ENCODE data around the gene ARFGAP3.

DNA sequence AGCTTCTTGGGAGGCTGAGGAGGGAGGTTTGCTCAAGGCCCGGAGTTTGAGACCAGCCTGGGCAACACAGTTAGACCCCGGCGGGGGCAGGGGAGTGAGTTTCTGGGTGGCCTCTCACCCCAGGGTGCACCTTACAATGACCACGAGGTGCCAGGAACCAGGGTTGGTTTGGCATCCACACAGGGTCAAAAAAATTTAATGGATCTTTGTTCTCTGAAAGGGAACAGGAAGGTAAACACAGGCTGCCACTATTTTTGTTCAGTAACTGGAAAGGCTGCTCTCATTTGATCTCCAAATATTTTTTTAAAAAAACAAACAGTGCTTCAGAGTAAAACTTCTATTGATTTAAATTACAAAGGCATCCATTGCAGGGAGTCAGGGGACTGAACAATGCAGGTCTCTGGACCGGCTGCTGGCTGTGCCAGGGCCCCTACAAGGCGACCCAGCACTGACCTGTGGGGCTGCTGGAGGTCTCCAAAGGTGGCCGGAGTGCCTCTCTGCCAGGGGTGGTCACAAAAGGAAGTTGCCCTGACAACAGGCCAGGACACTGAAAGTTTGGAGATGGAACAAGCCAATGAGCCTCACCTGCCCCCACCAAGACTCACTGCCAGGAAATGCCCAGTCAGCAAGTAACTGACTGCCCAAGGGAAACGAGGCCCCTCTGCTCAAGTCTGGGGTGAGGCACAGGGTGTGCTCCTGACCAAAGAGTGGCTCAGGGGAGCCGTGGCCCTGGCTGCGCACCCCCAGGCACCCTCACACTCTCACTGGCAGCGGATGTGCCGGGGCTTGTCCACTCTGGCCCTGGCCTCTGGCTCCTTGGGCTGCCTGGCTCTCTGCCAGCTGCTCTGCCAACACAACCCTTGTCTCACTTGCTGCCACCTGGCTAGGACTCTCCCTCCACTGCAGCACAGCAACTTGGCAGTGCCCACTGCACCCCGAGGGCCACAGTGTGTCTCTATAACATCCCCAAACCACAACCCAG, 51.8 kb downstream of the ARFGAP3 start:
- no peak for TF ChIP-seq EZH2phosphoT487 (IDR thresholded peaks at IDR 0.05; ENCODE audit: borderline replicate concordance)
- TF ChIP-seq, protein P1, sequence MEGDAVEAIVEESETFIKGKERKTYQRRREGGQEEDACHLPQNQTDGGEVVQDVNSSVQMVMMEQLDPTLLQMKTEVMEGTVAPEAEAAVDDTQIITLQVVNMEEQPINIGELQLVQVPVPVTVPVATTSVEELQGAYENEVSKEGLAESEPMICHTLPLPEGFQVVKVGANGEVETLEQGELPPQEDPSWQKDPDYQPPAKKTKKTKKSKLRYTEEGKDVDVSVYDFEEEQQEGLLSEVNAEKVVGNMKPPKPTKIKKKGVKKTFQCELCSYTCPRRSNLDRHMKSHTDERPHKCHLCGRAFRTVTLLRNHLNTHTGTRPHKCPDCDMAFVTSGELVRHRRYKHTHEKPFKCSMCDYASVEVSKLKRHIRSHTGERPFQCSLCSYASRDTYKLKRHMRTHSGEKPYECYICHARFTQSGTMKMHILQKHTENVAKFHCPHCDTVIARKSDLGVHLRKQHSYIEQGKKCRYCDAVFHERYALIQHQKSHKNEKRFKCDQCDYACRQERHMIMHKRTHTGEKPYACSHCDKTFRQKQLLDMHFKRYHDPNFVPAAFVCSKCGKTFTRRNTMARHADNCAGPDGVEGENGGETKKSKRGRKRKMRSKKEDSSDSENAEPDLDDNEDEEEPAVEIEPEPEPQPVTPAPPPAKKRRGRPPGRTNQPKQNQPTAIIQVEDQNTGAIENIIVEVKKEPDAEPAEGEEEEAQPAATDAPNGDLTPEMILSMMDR (conservative IDR thresholded peaks at IDR 0.05; ENCODE audit: low read length): no peak

Data from Loucy (cell line).